ENCODE results near the gene GRM3. TPM values are rescaled to one million over a fixed set of nuclear protein-coding genes. Genes with fewer than 3 reads are reported as not detected.

The GRM3 gene
- polyA plus RNA-seq, 1 donor, result 0.16 TPM

GRCh38 chr7:86648169-86648568 lies 4.5 kb downstream of the GRM3 start:
- Histone ChIP-seq H3K27ac (ENCODE audit: low read length) (no peak overlapping the region), H3K4me3 (ENCODE audit: low read length) (no peak overlapping the region), H3K4me1 (ENCODE audit: control insufficient read depth, insufficient read depth, low read length) (no peaks in the 10 kb centered on the region), H3K9me3 (ENCODE audit: control insufficient read depth, low read depth, low read length) (peaks cover 3% of the 10 kb centered on the region), H3K36me3 (ENCODE audit: control insufficient read depth, insufficient read depth, low read length) (no peaks in the 10 kb centered on the region), H3K27me3 (ENCODE audit: control insufficient read depth, insufficient read depth, low read length) (peaks cover 26% of the 10 kb centered on the region)
- WGBS (ENCODE audit: insufficient coverage, low lambda C conversion rate), result no CpG with 5 or more reads among the region's 1 CpG
- no peak for DNase-seq

- Histone ChIP-seq H3K27me3 (ENCODE audit: control insufficient read depth, insufficient read depth, low read length) (no peaks in the 10 kb centered on the region), H3K36me3 (ENCODE audit: control insufficient read depth, insufficient read depth, low read length) (no peaks in the 10 kb centered on the region), H3K9me3 (ENCODE audit: control insufficient read depth, low read depth, low read length) (no peaks in the 10 kb centered on the region), H3K4me1 (ENCODE audit: control insufficient read depth, insufficient read depth, low read length) (no peaks in the 10 kb centered on the region), H3K4me3 (ENCODE audit: low read length) (no peak overlapping the region), H3K27ac (ENCODE audit: low read length) (no peak overlapping the region)
- no peak for DNase-seq
- WGBS (ENCODE audit: insufficient coverage, low lambda C conversion rate), result no CpG with 5 or more reads among the region's 9 CpGs
Measured at GRCh38 chr7:86653919-86654659, 10.4 kb downstream of the GRM3 start.

GRCh38 chr7:86657948-86658347 lies 14.2 kb downstream of the GRM3 start:
- DNase-seq, result no peak
- Histone ChIP-seq H3K4me3 (ENCODE audit: low read length) (no peak overlapping the region), H3K27me3 (ENCODE audit: control insufficient read depth, insufficient read depth, low read length) (no peaks in the 10 kb centered on the region), H3K9me3 (ENCODE audit: control insufficient read depth, low read depth, low read length) (no peaks in the 10 kb centered on the region), H3K4me1 (ENCODE audit: control insufficient read depth, insufficient read depth, low read length) (no peaks in the 10 kb centered on the region), H3K36me3 (ENCODE audit: control insufficient read depth, insufficient read depth, low read length) (no peaks in the 10 kb centered on the region), H3K27ac (ENCODE audit: low read length) (no peak overlapping the region)
- WGBS (ENCODE audit: insufficient coverage, low lambda C conversion rate), result no CpG with 5 or more reads among the region's 2 CpGs

GRCh38 chr7:86660950-86661462 lies 17.3 kb downstream of the GRM3 start:
- WGBS (ENCODE audit: insufficient coverage, low lambda C conversion rate), result 83% methylated on average over 1 of the region's 3 CpGs
- Histone ChIP-seq H3K27me3 (ENCODE audit: control insufficient read depth, insufficient read depth, low read length) (no peaks in the 10 kb centered on the region), H3K4me1 (ENCODE audit: control insufficient read depth, insufficient read depth, low read length) (no peaks in the 10 kb centered on the region), H3K9me3 (ENCODE audit: control insufficient read depth, low read depth, low read length) (no peaks in the 10 kb centered on the region), H3K4me3 (ENCODE audit: low read length) (no peak overlapping the region), H3K36me3 (ENCODE audit: control insufficient read depth, insufficient read depth, low read length) (no peaks in the 10 kb centered on the region), H3K27ac (ENCODE audit: low read length) (no peak overlapping the region)
- no peak for DNase-seq

- Histone ChIP-seq H3K36me3 (ENCODE audit: control insufficient read depth, insufficient read depth, low read length) (no peaks in the 10 kb centered on the region), H3K27ac (ENCODE audit: low read length) (no peak overlapping the region), H3K27me3 (ENCODE audit: control insufficient read depth, insufficient read depth, low read length) (no peaks in the 10 kb centered on the region), H3K4me1 (ENCODE audit: control insufficient read depth, insufficient read depth, low read length) (no peaks in the 10 kb centered on the region), H3K4me3 (ENCODE audit: low read length) (no peak overlapping the region), H3K9me3 (ENCODE audit: control insufficient read depth, low read depth, low read length) (no peaks in the 10 kb centered on the region)
- WGBS (ENCODE audit: insufficient coverage, low lambda C conversion rate), result no CpG with 5 or more reads among the region's 1 CpG
- DNase-seq, result no peak
Measured at GRCh38 chr7:86664486-86664885, 20.8 kb downstream of the GRM3 start.

- no peaks in the 10 kb centered on the region for H3K4me1 ChIP-seq (ENCODE audit: control insufficient read depth, insufficient read depth, low read length)
- no CpG with 5 or more reads among the region's 5 CpGs for WGBS (ENCODE audit: insufficient coverage, low lambda C conversion rate)
- no peak overlapping the region for H3K27ac ChIP-seq (ENCODE audit: low read length)
- no peaks in the 10 kb centered on the region for H3K36me3 ChIP-seq (ENCODE audit: control insufficient read depth, insufficient read depth, low read length)
- H3K27me3 ChIP-seq (ENCODE audit: control insufficient read depth, insufficient read depth, low read length), result no peaks in the 10 kb centered on the region
- H3K9me3 ChIP-seq (ENCODE audit: control insufficient read depth, low read depth, low read length), result no peaks in the 10 kb centered on the region
- H3K4me3 ChIP-seq (ENCODE audit: low read length), result no peak overlapping the region
- no peak for DNase-seq
Measured at GRCh38 chr7:86664991-86665390, 21.3 kb downstream of the GRM3 start.

- no peak for DNase-seq
- Histone ChIP-seq H3K27ac (ENCODE audit: low read length) (no peak overlapping the region), H3K27me3 (ENCODE audit: control insufficient read depth, insufficient read depth, low read length) (no peaks in the 10 kb centered on the region), H3K36me3 (ENCODE audit: control insufficient read depth, insufficient read depth, low read length) (no peaks in the 10 kb centered on the region), H3K4me1 (ENCODE audit: control insufficient read depth, insufficient read depth, low read length) (no peaks in the 10 kb centered on the region), H3K4me3 (ENCODE audit: low read length) (no peak overlapping the region), H3K9me3 (ENCODE audit: control insufficient read depth, low read depth, low read length) (no peaks in the 10 kb centered on the region)
- 80% methylated on average over 1 of the region's 2 CpGs for WGBS (ENCODE audit: insufficient coverage, low lambda C conversion rate)
Measured at GRCh38 chr7:86665669-86666068, 22.0 kb downstream of the GRM3 start.

- H3K27me3 ChIP-seq (ENCODE audit: control insufficient read depth, insufficient read depth, low read length), result no peaks in the 10 kb centered on the region
- H3K9me3 ChIP-seq (ENCODE audit: control insufficient read depth, low read depth, low read length), result no peaks in the 10 kb centered on the region
- no peaks in the 10 kb centered on the region for H3K4me1 ChIP-seq (ENCODE audit: control insufficient read depth, insufficient read depth, low read length)
- DNase-seq, result no peak
- no peak overlapping the region for H3K27ac ChIP-seq (ENCODE audit: low read length)
- WGBS (ENCODE audit: insufficient coverage, low lambda C conversion rate), result 23% methylated on average over 3 of the region's 4 CpGs
- H3K36me3 ChIP-seq (ENCODE audit: control insufficient read depth, insufficient read depth, low read length), result no peaks in the 10 kb centered on the region
- H3K4me3 ChIP-seq (ENCODE audit: low read length), result no peak overlapping the region
Measured at GRCh38 chr7:86667732-86668131, 24.0 kb downstream of the GRM3 start.

- Histone ChIP-seq H3K4me1 (ENCODE audit: control insufficient read depth, insufficient read depth, low read length) (no peaks in the 10 kb centered on the region), H3K4me3 (ENCODE audit: low read length) (no peak overlapping the region), H3K27ac (ENCODE audit: low read length) (no peak overlapping the region), H3K27me3 (ENCODE audit: control insufficient read depth, insufficient read depth, low read length) (no peaks in the 10 kb centered on the region), H3K9me3 (ENCODE audit: control insufficient read depth, low read depth, low read length) (no peaks in the 10 kb centered on the region), H3K36me3 (ENCODE audit: control insufficient read depth, insufficient read depth, low read length) (no peaks in the 10 kb centered on the region)
- DNase-seq, result no peak
- WGBS (ENCODE audit: insufficient coverage, low lambda C conversion rate), result no CpG with 5 or more reads among the region's 3 CpGs
Measured at GRCh38 chr7:86668315-86668714, 24.6 kb downstream of the GRM3 start.

GRCh38 chr7:86687831-86688230 lies 44.1 kb downstream of the GRM3 start:
- H3K4me3 ChIP-seq (ENCODE audit: low read length), result no peak overlapping the region
- 60% methylated on average over 1 of the region's 1 CpG for WGBS (ENCODE audit: insufficient coverage, low lambda C conversion rate)
- no peaks in the 10 kb centered on the region for H3K4me1 ChIP-seq (ENCODE audit: control insufficient read depth, insufficient read depth, low read length)
- H3K27ac ChIP-seq (ENCODE audit: low read length), result no peak overlapping the region
- DNase-seq, result no peak
- H3K36me3 ChIP-seq (ENCODE audit: control insufficient read depth, insufficient read depth, low read length), result no peaks in the 10 kb centered on the region
- H3K27me3 ChIP-seq (ENCODE audit: control insufficient read depth, insufficient read depth, low read length), result no peaks in the 10 kb centered on the region
- H3K9me3 ChIP-seq (ENCODE audit: control insufficient read depth, low read depth, low read length), result no peaks in the 10 kb centered on the region

- Histone ChIP-seq H3K27me3 (ENCODE audit: control insufficient read depth, insufficient read depth, low read length) (no peaks in the 10 kb centered on the region), H3K4me1 (ENCODE audit: control insufficient read depth, insufficient read depth, low read length) (no peaks in the 10 kb centered on the region), H3K9me3 (ENCODE audit: control insufficient read depth, low read depth, low read length) (no peaks in the 10 kb centered on the region), H3K4me3 (ENCODE audit: low read length) (no peak overlapping the region), H3K27ac (ENCODE audit: low read length) (no peak overlapping the region), H3K36me3 (ENCODE audit: control insufficient read depth, insufficient read depth, low read length) (no peaks in the 10 kb centered on the region)
- DNase-seq, result no peak
Measured at GRCh38 chr7:86689363-86689762, 45.7 kb downstream of the GRM3 start.
